ENCODE measurements around the gene SHH. TPM values are rescaled to one million over a fixed set of nuclear protein-coding genes. Genes with fewer than 3 reads are reported as not detected.

Gene SHH
- total RNA-seq, 1 donor from 2014 or later = 35.8 TPM

DNA sequence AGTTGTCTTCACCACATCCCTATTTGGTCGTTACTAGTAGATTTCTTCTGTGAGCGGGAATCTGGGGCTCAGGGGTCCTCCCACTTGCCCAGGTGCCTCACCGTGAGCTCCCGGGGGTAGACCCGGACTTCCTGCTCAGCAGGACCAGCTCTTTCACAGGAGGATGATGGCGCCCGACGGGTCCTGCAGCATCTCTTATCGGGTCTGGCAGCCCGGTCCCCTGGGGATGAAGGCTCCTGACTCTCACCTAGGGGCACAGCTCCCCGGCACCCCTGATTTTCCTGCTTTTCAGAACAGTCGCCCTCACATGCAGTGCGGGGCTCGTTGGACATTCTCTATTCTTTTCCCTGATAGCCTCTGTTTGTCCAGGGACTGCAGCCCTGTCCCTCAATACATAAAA lies 33.0 kb upstream of the SHH start:
- H3K4me1 Mint-ChIP-seq (ENCODE audit: low read depth) = peaks cover 9% of the 10 kb centered on the region
- H3K36me3 Mint-ChIP-seq (ENCODE audit: insufficient read depth) = no peaks in the 10 kb centered on the region
- TF ChIP-seq, protein P1, sequence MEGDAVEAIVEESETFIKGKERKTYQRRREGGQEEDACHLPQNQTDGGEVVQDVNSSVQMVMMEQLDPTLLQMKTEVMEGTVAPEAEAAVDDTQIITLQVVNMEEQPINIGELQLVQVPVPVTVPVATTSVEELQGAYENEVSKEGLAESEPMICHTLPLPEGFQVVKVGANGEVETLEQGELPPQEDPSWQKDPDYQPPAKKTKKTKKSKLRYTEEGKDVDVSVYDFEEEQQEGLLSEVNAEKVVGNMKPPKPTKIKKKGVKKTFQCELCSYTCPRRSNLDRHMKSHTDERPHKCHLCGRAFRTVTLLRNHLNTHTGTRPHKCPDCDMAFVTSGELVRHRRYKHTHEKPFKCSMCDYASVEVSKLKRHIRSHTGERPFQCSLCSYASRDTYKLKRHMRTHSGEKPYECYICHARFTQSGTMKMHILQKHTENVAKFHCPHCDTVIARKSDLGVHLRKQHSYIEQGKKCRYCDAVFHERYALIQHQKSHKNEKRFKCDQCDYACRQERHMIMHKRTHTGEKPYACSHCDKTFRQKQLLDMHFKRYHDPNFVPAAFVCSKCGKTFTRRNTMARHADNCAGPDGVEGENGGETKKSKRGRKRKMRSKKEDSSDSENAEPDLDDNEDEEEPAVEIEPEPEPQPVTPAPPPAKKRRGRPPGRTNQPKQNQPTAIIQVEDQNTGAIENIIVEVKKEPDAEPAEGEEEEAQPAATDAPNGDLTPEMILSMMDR (IDR thresholded peaks at IDR 0.05; ENCODE audit: unreplicated experiment) = no peak
- no peaks in the 10 kb centered on the region for H3K9me3 Mint-ChIP-seq (ENCODE audit: low read depth)
- peaks cover 15% of the 10 kb centered on the region for H3K27me3 Mint-ChIP-seq
- no peak overlapping the region for H3K4me3 Mint-ChIP-seq (ENCODE audit: low read depth)
- no peak for DNase-seq (ENCODE audit: low spot score, unreplicated experiment)
- H3K27ac Mint-ChIP-seq = no peak overlapping the region

GRCh38 chr7:155844526-155844925 lies 32.3 kb upstream of the SHH start:
- Mint-ChIP-seq H3K36me3 (ENCODE audit: insufficient read depth) (no peaks in the 10 kb centered on the region), H3K27me3 (peaks cover 19% of the 10 kb centered on the region), H3K9me3 (ENCODE audit: low read depth) (no peaks in the 10 kb centered on the region), H3K4me3 (ENCODE audit: low read depth) (no peak overlapping the region), H3K4me1 (ENCODE audit: low read depth) (peaks cover 9% of the 10 kb centered on the region), H3K27ac (no peak overlapping the region)
- DNase-seq (ENCODE audit: low spot score, unreplicated experiment) = no peak
- TF ChIP-seq, protein P1 (IDR thresholded peaks at IDR 0.05; ENCODE audit: unreplicated experiment) = no peak

DNA sequence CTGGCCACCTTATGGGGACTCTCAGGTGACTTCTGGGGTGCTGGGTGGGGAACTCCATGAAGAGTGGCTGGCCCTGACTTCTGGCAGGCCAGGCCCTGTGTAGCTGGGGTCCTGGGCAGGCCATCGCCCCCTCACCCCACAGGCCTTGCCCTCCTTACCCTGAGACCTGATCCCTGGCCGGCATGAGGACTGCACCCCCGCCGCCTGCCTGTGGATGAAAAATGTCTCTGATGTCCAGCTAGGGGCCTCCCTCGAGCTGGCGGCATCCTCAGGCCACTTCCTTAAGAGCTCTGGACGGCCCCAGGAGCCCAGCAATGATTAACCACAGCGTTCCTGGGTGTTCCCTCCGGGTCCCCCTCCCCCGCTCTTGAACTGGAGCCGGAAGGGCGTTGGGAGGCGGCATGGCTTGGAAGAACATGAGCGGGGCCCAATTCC lies 31.8 kb upstream of the SHH start:
- Mint-ChIP-seq H3K27me3 (peaks cover 19% of the 10 kb centered on the region), H3K4me3 (ENCODE audit: low read depth) (no peak overlapping the region), H3K9me3 (ENCODE audit: low read depth) (no peaks in the 10 kb centered on the region), H3K4me1 (ENCODE audit: low read depth) (peaks cover 9% of the 10 kb centered on the region), H3K36me3 (ENCODE audit: insufficient read depth) (no peaks in the 10 kb centered on the region), H3K27ac (no peak overlapping the region)
- TF ChIP-seq, protein P1 (IDR thresholded peaks at IDR 0.05; ENCODE audit: unreplicated experiment) = peak; percentile 32
- DNase-seq (ENCODE audit: low spot score, unreplicated experiment) = peak; percentile 58

GRCh38 chr7:155843426-155844018 lies 31.3 kb upstream of the SHH start:
- no peaks in the 10 kb centered on the region for H3K36me3 Mint-ChIP-seq (ENCODE audit: insufficient read depth)
- TF ChIP-seq, protein P1 (IDR thresholded peaks at IDR 0.05; ENCODE audit: unreplicated experiment) = no peak
- no peak overlapping the region for H3K4me3 Mint-ChIP-seq (ENCODE audit: low read depth)

GRCh38 chr7:155842496-155843265 lies 30.4 kb upstream of the SHH start:
- Mint-ChIP-seq H3K27me3 (peaks cover 18% of the 10 kb centered on the region), H3K27ac (peak overlapping the region; percentile 91), H3K9me3 (ENCODE audit: low read depth) (no peaks in the 10 kb centered on the region), H3K4me1 (ENCODE audit: low read depth) (peaks cover 9% of the 10 kb centered on the region), H3K4me3 (ENCODE audit: low read depth) (no peak overlapping the region), H3K36me3 (ENCODE audit: insufficient read depth) (no peaks in the 10 kb centered on the region)
- TF ChIP-seq, protein P1 (IDR thresholded peaks at IDR 0.05; ENCODE audit: unreplicated experiment) = no peak
- DNase-seq (ENCODE audit: low spot score, unreplicated experiment) = no peak

More at GRCh38 chr7:155843426-155844018, 31.3 kb upstream of the SHH start:
- DNase-seq (ENCODE audit: low spot score, unreplicated experiment) = no peak
- peaks cover 9% of the 10 kb centered on the region for H3K4me1 Mint-ChIP-seq (ENCODE audit: low read depth)
- no peaks in the 10 kb centered on the region for H3K9me3 Mint-ChIP-seq (ENCODE audit: low read depth)
- H3K27ac Mint-ChIP-seq = no peak overlapping the region
- H3K27me3 Mint-ChIP-seq = peaks cover 18% of the 10 kb centered on the region

Measured in progenitor cell of endocrine pancreas (in vitro differentiated cells).